NCI-H2171 (cell line): ENCODE data around the gene DNAAF2.
"Not testable (repeated sequence)": the region's sequence is repeated elsewhere in the genome, so short reads cannot be mapped to it uniquely, and the experiment has no call there.

Experiments used
- DNase-seq: peaks from one replicate; lab custom pipeline; 2025; lab: John Stamatoyannopoulos, UW

The DNAAF2 gene

DNA sequence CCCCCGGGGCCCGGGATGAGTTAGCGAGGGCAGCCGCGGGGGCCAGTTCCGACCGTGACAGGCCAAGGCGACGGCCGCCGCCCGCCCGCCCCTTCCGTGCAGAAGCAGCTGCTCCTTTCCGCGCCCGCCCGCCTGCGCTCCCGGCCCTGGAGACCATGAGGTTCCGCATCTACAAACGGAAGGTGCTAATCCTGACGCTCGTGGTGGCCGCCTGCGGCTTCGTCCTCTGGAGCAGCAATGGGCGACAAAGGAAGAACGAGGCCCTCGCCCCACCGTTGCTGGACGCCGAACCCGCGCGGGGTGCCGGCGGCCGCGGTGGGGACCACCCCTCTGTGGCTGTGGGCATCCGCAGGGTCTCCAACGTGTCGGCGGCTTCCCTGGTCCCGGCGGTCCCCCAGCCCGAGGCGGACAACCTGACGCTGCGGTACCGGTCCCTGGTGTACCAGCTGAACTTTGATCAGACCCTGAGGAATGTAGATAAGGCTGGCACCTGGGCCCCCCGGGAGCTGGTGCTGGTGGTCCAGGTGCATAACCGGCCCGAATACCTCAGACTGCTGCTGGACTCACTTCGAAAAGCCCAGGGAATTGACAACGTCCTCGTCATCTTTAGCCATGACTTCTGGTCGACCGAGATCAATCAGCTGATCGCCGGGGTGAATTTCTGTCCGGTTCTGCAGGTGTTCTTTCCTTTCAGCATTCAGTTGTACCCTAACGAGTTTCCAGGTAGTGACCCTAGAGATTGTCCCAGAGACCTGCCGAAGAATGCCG is 13.7 kb downstream of the DNAAF2 start:
- DNase-seq: peak; percentile 73

DNA sequence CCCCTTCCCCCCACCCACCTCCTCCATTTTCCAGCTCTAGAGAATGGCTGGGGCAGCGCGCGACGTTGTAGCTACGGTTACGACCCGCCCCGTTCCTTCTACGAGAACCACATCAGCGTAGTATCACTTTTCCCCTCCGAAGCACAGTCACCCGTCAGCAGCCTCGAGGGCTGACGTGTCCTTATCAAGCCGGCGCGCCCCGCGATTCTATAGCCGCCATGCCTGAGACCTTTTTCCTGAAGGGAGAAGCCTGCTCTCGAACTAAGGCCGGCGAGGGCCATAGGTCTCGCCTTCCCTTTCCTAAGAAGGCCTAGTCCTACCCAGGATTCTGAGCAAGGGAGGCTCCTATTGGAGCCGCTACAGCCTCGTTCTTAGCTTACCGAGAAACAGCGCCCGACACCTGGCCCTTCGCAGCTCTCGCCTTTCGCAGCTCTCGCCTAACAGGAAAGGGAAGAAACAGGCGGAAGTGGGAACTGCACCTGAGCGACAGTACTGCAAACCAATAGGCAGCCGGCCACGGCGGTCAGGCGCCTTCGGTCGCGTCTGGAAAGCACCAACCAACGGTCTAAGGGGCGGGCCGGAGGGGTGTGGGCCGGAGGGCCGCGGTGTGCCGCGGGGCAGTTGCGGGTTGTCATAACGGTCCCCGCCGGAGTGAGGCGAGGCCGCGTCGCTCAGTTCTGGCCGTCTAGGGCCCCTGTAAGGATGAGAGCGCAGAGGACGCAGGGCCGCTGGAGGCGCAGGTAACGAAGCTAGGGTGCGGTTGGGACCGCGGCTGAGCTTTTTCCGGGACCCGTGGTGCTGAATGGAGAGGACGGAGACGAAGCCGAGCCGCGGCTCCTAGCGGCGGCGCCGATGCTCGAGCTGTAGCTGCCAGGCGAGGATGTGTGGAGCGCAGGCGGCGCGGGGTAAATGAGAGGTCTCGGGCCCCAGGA is 14.6 kb downstream of the DNAAF2 start, which contains the start of the genes MGAT2 and RPL36AL:
TSS of gene MGAT2 (plus strand) at position 618 of the 932 bp plus-strand sequence. CDS start 470 bp downstream, outside the sequence.
TSS of gene RPL36AL (minus strand) at position 445 of the 932 bp plus-strand sequence. CDS start 1,522 bp downstream, outside the sequence.
- DNase-seq: peak; percentile 96

DNA sequence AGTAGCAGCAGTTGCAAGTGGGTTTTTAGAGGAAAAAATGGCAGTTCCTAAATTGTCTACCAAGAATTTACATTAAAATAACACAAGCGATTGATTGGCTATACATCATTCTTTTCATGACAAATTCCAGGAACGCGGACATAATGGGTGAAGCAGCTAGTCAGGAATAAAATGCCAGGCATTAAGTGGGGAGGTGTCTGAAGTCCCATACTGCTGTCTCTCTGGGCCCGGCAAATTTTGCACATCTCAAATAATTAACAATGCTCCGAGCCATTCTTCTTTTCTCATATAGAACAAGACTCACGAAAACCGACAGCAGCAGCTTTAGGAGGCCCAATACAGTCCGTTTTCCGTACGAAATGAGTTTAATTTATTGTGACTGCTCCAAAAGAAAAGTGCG is 15.3 kb downstream of the DNAAF2 start:
- DNase-seq: no peak

DNA sequence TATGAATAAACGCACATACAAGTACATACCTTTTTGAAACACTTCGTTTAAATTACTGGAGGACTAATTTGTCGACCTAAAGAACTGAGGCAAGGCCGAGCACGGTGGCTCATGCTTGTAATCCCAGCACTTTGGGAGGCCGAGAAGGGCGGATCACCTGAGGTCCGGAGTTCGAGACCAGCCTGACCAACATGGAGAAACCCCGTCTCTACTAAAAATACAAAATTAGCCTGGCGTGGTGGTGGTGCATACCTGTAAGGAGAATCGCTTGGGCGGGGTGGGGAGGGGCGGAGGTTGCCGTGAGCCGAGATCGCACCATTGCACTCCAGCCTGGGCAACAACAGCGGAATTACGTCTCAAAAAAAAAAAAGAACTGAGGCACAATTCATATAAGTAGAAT is 15.8 kb downstream of the DNAAF2 start:
- not testable (repeated sequence) for DNase-seq

DNA sequence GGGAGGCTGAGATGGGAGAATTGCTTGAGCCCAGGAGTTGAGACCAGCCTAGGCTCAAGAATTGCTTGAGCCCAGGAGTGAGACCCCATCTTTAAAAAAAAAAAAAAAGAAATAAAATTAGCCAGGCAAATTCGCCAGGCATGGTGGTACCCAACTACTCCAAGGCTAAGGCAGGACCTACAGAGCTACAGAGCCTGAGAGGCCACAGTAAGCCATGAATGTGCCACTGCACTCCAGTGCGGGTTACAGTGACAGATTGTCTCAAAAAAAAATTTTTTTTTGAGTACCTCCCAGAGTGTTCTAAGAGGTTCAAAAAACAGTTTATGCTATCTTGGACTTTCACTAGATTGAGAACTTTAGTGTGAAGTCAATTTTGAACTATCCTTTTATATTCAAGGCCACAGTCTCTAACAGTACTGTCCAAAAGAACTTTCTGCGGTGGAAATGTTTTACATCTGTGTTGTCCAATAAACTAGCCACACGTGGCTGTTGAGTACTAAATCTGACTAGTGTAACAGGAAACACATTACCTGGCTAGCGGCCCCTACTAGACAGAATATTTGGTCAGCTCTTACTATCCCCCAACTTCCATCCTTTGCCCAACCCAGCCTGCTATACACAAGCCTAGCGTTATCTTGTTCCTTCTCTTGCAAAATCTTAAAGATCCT is 17.1 kb downstream of the DNAAF2 start:
- no peak for DNase-seq

DNA sequence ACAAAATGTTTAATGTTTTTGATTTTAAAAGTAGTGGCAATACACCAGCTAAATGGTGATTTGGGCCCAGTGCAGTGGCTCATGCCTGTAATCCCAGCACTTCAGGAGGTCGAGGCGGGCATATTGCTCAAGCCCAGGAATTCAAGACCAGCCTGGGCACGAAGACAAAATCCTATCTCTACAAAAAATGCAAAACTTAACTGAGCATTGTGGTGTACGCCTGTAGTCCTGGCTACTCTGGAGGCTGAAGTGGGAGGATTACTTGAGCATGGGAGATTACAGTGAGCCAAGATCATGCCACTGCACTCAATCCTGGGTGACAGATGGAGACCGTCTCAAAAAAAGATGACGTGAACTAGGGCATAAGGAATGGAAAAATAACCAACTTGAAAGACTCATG is 19.3 kb downstream of the DNAAF2 start:
- no peak for DNase-seq

DNA sequence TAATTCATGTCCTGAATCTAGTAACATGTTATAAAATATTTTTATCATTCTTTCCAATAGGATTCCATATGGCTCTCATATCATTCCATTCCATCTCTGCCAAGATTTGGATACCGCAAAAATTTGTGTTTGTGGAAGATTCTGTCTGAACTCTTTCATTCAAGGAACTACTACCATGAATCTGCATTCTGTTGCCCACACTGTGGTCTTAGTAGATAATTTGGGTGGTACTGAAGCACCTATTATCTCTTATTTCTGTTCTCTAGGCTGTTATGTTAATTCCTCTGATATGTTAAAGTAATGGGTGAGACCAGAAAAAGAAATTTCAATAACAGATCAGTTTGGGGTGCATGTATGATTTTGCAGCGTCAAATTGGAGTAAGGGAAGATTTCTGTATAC is 20.8 kb downstream of the DNAAF2 start:
- no peak for DNase-seq

DNA sequence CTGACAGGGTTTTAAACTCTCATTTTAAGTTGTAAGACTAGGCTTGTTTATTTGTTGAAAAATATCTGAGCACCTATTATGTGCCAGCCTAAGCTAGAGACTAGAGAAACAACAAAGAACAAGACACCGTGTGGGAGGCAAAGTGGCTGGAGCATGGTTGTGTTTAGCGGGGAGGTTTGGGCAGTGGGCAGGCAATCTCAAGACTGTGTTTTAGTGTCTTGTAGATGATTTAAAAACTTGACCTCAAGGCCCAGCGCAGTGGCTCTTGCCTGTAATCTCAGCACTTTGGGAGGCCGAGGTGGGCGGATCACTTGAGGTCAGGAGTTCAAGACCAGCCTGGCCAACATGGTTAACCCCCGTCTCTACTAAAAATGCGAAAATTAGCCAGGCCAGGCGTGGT is 22.4 kb downstream of the DNAAF2 start:
- DNase-seq: no peak

DNA sequence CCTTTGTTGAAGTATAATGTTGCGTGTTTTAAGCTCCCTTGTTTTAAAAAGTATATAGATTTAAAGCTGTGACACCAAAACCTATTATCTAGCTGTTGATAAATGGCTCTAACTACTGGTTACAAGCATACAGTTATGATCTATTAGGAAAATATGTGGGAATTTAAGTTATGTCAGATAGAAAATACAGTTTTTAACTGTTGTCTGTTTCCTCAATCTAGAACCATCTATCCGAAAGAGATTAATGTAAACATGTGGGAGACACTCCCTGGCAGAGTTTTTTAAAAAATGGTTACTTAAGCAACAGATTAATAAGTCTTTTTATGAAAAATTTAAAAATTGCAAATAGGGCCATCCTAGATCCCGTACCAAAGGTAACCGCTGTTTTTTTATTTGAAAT is 22.8 kb downstream of the DNAAF2 start:
- no peak for DNase-seq

DNA sequence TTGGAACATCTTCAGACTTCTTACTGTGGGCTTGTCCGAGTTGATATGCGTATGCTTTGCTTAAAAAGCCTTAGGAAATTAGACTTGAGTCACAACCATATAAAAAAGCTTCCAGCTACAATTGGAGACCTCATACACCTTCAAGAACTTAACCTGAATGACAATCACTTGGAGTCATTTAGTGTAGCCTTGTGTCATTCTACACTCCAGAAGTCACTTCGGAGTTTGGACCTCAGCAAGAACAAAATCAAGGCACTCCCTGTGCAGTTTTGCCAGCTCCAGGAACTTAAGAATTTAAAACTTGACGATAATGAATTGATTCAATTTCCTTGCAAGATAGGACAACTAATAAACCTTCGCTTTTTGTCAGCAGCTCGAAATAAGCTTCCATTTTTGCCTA is 27.5 kb downstream of the DNAAF2 start:
- DNase-seq: no peak

DNA sequence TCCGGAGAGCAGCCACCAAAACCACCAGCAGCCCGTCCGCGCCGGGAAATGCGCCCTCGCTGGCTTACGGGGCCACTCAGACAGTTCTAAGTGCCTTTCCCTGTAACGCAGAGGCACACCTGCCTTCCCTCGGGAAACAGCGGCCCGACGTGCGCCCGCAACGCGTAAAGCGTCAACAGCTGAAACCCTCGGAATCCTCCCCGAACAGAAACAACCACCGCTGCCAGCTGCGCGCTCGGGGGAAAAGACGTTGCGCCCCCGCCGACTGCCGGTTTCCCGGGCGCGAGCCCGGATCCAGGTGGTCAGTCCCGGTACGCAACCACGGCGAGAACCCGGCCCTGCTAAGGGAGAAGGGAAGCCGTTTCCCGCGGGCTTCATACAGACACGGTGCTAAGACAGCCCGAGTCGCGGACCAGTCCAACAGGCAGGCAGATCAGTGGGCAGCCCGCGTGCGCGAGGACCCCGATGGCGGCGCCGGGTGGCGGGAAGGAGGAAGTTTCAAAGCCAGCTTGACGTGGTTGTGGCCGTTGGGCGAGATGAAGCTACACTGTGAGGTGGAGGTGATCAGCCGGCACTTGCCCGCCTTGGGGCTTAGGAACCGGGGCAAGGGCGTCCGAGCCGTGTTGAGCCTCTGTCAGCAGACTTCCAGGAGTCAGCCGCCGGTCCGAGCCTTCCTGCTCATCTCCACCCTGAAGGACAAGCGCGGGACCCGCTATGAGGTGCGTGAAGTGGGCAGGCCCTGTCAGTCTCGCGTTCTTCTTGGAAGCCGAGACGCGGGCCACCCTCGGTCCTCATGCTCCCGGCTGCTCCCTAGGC is 36.4 kb downstream of the DNAAF2 start, which contains the start of gene LRR1:
TSS of gene LRR1 (plus strand) at position 456 of the 816 bp plus-strand sequence. CDS start at position 537, 81 bp downstream.
- peak; percentile 89 for DNase-seq

DNA sequence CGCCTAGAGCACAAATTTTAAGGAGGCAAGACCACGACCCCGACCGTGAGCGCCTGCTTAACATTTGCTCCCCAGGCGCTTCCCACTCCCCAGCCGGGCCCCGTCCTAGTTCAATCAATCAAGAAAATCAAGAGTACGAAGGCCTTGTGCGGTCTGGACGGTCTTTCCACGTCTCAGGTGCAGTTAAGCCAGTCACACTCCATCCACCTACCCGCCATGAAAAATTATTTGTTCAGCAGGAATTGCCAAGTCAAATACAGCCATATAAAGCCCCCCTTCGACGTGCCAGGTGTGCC is 36.9 kb downstream of the DNAAF2 start:
- DNase-seq: no peak

DNA sequence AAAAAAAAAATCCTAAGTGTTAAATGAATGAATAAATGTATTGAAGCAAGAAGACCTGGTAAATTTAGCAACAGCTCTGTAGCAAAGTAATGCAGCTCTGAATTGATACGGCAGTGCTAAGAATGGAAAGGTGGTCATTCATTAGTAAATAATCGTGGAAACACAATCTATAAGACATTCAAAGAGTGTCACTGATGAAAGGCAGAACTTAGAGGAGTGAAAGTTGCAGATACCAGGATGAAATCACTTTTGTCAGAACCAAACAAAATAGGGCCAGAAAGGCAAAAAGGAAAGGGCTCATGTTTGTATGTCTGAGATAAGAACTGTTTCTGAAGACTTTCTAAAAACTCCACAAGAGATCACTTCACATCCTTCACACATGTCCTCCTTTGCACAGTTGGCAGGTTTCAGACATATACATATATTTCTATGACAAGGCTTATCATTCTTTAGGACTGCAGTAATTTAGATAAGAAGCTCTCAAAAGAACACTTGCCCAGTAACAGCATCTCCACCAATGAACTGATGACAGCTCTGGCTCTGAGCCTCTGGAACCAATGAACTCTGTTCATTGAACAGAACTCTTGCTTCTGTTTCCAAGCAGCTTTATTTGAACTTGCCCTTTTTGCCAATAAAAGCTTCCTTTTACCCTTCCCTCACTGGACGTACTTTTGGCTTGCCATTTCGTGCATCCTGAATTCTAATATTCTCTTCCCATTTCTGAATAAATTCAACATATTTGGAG is 40.5 kb downstream of the DNAAF2 start:
- DNase-seq: no peak

DNA sequence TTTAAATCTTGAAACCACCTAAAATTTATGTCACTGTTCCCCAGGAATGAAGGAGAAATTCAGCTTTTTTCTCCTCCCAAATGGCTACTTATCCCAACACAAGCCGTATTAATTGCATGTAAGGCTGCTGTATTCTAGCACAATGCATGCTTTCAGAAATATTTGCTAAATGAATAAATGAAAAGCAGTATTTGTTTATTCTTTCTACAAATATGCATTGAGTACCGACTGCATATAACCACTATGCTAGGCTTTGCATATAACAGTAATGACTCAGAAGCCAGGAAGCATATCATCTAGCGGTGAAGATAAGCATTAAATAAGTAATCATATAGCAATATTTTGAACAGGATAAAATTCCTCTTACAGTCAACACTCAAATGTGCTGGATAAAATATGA is 42.0 kb downstream of the DNAAF2 start:
- no peak for DNase-seq

DNA sequence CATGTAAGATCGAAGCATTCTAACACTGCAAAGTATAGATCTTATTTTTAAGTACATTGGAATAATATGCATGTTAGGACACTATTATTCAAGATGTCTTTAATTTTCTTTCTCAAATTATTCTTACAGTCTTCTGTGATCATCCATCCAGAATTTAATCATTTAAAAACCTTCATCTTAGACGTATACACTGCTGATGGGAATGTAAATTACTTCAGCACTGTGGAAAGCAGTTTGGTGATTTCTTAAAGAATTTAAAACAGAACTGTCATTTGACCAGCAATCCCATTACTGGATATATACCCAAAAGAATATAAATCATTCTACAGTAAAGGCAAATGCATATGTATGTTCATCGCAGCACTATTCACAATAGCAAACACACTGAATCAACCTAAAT is 45.7 kb downstream of the DNAAF2 start:
- no peak for DNase-seq

DNA sequence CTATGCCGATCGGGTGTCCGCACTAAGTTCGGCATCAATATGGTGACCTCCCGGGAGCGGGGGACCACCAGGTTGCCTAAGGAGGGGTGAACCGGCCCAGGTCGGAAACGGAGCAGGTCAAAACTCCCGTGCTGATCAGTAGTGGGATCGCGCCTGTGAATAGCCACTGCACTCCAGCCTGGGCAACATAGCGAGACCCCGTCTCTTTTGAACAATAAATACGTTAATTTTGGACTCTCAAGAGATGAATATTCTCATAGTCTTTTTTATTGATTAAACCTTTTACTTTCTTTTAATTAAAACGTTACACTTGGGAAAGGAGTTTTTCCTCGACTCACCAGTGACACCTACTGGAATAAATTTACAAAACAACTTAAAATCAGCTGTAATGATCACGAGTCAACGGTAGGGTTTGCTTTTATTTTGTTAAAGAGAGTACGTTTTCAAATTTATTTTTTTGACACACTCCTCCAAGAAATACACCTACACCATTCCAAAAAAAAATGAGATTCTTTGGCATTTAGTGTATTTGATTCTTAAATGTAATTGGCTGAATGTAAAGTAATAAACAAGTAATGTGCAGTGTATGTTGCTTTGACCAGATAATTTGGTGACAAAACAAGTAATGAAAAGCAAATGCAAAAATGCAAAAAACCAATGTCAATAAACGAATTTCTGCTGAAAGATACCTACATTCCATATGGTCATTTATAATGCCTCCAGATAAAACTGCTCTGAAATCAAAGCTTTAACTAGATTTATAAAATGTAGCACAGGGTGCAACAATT is 48.2 kb downstream of the DNAAF2 start:
- DNase-seq: peak; percentile 48

DNA sequence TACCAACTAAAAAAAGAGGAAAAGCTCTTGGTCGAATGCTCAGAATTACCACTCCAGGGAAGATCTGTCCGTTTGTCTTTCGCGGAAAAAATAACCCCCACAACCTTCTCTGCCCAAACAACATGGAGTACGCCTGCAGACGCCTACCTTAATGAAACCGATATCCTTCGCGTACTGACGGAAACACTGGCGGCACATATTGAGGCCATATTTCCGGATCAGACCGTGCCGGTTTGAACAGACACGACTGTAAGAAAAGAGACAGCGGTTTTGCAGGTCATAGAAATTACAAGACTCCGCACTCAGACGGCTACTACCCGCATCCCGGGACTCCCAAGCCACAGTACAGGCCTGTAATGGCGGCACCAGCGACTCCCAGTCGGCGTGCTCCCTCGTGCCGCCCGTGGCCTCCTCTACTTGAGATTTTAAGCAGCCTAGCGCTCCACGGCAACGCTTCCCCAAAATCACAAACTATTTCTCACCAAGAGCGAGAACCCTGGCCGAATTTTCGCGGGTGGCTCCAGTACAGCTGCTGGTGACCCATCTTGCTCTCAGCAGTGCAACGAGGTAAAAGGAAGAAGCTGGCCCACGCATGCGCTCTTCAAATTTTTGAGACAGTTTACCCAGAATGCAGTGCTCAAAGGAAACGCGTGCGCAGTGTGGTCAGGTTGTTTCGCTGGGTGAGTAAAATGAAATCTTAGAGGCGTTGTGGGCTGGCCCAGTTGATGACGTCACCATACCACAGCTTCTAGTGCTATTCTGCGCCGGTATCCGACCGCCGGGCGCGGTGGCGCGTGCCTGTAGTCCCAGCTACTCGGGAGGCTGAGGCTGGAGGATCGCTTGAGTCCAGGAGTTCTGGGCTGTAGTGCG is 49.0 kb downstream of the DNAAF2 start, which contains the start of gene RPS29:
TSS of gene RPS29 (minus strand) at position 578 of the 870 bp plus-strand sequence. CDS start at position 544, 34 bp downstream.
- peak; percentile 97 for DNase-seq

DNA sequence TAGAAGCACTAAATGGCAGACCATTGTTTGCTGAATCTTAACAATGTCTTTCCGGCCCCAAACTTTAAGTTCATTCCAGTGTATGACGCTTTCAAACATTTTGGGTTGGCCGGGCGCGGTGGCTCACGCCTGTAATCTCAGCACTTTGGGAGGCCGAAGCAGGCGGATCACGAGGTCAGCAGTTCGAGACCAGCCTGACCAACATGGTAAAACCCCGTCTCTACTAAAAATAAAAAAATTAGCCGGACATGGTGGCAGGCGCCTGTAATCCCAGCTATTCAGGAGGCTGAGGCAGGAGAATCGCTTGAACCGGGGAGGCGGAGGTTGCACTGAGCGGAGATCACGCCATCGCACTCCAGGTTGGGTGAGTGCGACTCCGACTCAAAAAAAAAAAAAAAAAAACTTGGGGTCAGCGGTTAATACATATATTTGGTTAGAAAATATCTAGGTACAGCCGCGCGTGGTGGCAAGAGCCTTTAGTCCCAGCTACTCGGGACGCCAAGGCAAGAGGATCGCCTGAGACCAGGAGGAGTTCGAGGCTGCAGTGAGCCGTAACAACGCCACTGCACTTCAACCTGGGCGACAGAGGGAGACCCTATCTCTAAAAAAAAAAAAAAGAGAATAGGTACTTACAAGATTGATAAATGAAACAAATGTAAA is 49.9 kb downstream of the DNAAF2 start:
- DNase-seq: not testable (repeated sequence)
